Astrocyte of the cerebellum (primary cell): Measurements from ENCODE around the gene FKBP1A.
"Not testable (repeated sequence)": the region's sequence is repeated elsewhere in the genome, so short reads cannot be mapped to it uniquely, and the experiment has no call there.

Source experiments
- DNase-seq: peaks from one replicate; pipeline ENCODE4 v3.0.0-alpha.2; 2011; ENCODE audit warnings: low read depth
- H3K4me3 ChIP-seq: 2 replicates; pipeline ENCODE4 v1.5.1; 2011; ENCODE audit warnings: mild to moderate bottlenecking, low read depth, low read length, moderate library complexity
- CTCF ChIP-seq: IDR thresholded peaks from 2 replicates; pipeline ENCODE4 v1.5.1; 2012; ENCODE audit warnings: low read length, low read depth, moderate library complexity, mild to moderate bottlenecking; ENCODE audit errors: missing control alignments
- in situ Hi-C: cut with HindIII; loops from 2 replicates; pipeline ENCODE4 v1.10.0; 2017; ENCODE audit warnings: low sequenced_read_pairs

The FKBP1A gene

GRCh38 chr20:1345030-1345755, 47.7 kb downstream of the FKBP1A start:
- H3K4me3 ChIP-seq = no peak overlapping the region
- no peak for TF ChIP-seq CTCF
- no peak for DNase-seq
- in situ Hi-C loops = no loop called here

DNA sequence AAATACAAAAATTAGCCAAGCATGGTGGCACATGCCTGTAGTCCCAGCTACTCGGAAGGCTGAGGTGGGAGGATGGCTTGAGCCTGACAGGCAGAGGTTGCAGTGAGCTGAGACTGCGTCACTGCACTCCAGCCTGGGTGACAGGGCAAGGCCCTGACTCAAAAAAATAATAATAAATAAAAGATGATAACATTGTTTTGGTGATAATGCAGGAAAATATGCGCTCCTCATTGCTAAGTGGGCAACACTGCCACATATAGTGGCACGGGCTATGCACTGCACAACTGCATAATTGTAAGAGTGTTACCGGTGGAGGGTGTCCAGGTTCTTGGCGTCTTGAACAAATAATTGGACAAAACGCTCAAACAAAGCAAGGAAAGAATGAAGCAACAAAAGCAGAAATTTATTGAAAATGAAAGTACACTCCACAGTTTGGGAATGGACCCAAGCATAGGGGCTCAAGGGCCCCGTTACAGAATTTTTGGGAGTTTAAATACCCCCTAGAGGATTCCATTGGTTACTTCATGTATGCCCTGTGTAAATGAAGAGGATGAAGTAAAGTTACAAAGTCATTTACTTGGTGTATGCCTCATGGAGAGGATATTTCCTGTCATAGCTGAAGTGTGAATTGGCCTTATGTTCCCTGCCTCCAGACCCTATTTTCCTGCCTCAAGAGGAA, 49.3 kb downstream of the FKBP1A start:
- in situ Hi-C loops = not testable (repeated sequence)

DNA sequence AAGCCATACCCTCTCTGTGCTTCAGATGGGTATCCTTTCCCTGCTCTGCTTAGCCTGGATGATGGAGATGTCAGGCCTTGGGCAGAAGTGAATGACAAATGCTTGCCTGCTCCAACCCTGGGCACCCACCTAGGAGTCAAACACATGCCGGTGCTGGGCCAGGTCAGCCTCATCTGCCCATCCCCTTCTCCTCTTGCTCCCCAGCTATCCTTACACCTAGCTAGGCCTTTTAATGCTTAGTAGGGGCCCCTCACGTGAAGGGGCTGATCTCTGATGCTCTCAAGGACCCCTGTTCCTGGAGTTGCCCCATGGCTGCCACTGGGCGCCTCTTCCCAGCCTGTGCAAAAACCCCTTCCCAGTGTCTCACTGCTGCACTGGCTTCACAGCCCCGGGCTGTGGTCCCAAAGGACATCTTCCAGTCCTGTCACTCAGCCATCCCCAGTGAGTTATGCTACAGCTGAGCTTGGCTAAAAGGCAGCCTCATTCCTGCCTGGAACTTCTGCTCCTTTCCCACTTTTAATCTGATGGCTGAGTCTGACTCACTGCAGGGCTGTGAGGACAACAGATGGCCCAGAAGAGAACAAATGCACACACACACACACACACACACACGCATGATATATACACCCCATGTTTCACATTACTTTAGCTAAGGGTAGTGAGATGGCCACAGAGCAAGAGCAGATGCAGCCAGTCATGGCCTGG, 51.1 kb downstream of the FKBP1A start:
- DNase-seq = no peak
- no peak overlapping the region for H3K4me3 ChIP-seq
- TF ChIP-seq CTCF = no peak
- in situ Hi-C loops = no loop called here

More for the DNA sequence above, 49.3 kb downstream of the FKBP1A start:
- not testable (repeated sequence) for H3K4me3 ChIP-seq, DNase-seq

DNA sequence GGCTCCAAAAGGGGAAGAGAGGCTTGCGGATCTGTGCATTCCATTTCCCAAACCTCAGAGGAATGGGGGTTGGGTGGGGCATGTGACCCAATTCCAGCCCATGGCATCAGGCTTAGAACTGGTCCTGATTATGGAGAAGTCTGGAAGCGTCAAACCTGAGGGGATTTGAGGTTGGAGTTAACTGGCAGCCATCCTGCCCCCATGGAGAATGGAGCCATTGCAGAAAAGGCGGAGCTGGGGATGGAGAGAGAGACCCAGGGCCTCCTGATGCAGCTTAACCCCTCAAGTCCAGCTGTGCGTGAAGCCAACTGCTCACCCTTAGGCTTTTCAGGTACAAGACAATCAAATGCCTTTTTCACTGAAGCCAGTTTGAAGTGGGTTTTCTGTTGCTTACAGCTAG, 54.1 kb downstream of the FKBP1A start:
- in situ Hi-C loops = no loop called here
- H3K4me3 ChIP-seq = no peak overlapping the region
- DNase-seq = no peak
- TF ChIP-seq CTCF = no peak

- in situ Hi-C loops = no loop called here
- DNase-seq = no peak
Measured at GRCh38 chr20:1338096-1338495, 54.8 kb downstream of the FKBP1A start.

GRCh38 chr20:1337441-1337840, 55.4 kb downstream of the FKBP1A start:
- no peak for TF ChIP-seq CTCF
- H3K4me3 ChIP-seq = no peak overlapping the region
- no peak for DNase-seq
- in situ Hi-C loops = no loop called here

More at GRCh38 chr20:1338096-1338495, 54.8 kb downstream of the FKBP1A start:
- no peak for TF ChIP-seq CTCF
- H3K4me3 ChIP-seq = no peak overlapping the region
